CD4-positive, alpha-beta T cell treated with Interleukin-6 at 100 ng/mL for 8 hours (primary cell): Measurements from ENCODE around the gene DOK7.
A peak's percentile ranks its signal among the peaks of the same experiment; 100 is the strongest.

Experiments
- DNase-seq: peaks from one replicate; pipeline ENCODE4 v3.0.0-alpha.2; 2020; ENCODE audit warnings: mixed read lengths, low spot score

The DOK7 gene

GRCh38 chr4:3520796-3521600, 57.9 kb downstream of the DOK7 start:
- no peak for DNase-seq

GRCh38 chr4:3521621-3522325, 58.7 kb downstream of the DOK7 start:
- no peak for DNase-seq

- DNase-seq: no peak
These were observed 59.2 kb downstream of the DOK7 start for GRCh38 chr4:3522326-3522640.

GRCh38 chr4:3522651-3523050, 59.5 kb downstream of the DOK7 start:
- DNase-seq: no peak

GRCh38 chr4:3523146-3523627, 60.1 kb downstream of the DOK7 start:
- DNase-seq: no peak

GRCh38 chr4:3523628-3524221, 60.6 kb downstream of the DOK7 start:
- no peak for DNase-seq

- DNase-seq: no peak
These were observed 61.2 kb downstream of the DOK7 start for GRCh38 chr4:3524349-3524748.

GRCh38 chr4:3524920-3525319, 61.8 kb downstream of the DOK7 start:
- DNase-seq: no peak

- no peak for DNase-seq
These were observed 62.7 kb downstream of the DOK7 start for GRCh38 chr4:3525532-3526430.

GRCh38 chr4:3526456-3526855, 63.4 kb downstream of the DOK7 start:
- DNase-seq: no peak

GRCh38 chr4:3527101-3527913, 64.2 kb downstream of the DOK7 start:
- DNase-seq: no peak

- DNase-seq: no peak
These were observed 65.1 kb downstream of the DOK7 start for GRCh38 chr4:3527914-3528876.

- DNase-seq: no peak
These were observed 66.3 kb downstream of the DOK7 start for GRCh38 chr4:3529363-3529762.

GRCh38 chr4:3530051-3530450, 66.9 kb downstream of the DOK7 start:
- no peak for DNase-seq

GRCh38 chr4:3530663-3531254, 67.7 kb downstream of the DOK7 start:
- DNase-seq: no peak

- no peak for DNase-seq
These were observed 68.3 kb downstream of the DOK7 start for GRCh38 chr4:3531318-3531878.

GRCh38 chr4:3531879-3532750, 69.0 kb downstream of the DOK7 start, which contains the start of gene LRPAP1:
Gene LRPAP1, minus strand, starts transcription at chr4:3532422. Its CDS starts 10 bp downstream, at chr4:3532412.
- peak; percentile 89 for DNase-seq

- DNase-seq: no peak
These were observed 69.8 kb downstream of the DOK7 start for GRCh38 chr4:3532751-3533422.
